Astrocyte (in vitro differentiated cells and primary cell): ENCODE measurements around the gene CAMK1D. TPM values are rescaled to one million over a fixed set of nuclear protein-coding genes. Genes with fewer than 3 reads are reported as not detected.

Source experiments
- DNase-seq: peaks from one replicate; pipeline ENCODE4 v3.0.0-alpha.2; 2010; ENCODE audit warnings: low read depth
- FAIRE-seq: peaks from 2 replicates; lab custom pipeline; 2011; peaks lifted over from hg19 to GRCh38; lab: Jason Lieb, UNC
- H2AFZ ChIP-seq: 2 replicates; pipeline ENCODE4 v1.6.0; 2012; ENCODE audit warnings: low read depth, low read length, inconsistent platforms
- H3K27ac ChIP-seq: 2 replicates; pipeline ENCODE4 v1.5.1; 2011; ENCODE audit warnings: low read depth, low read length, inconsistent platforms
- H3K27me3 ChIP-seq: 2 replicates; pipeline ENCODE4 v1.6.0; 2011; ENCODE audit warnings: low read length, inconsistent platforms; ENCODE audit not compliant: insufficient read depth
- H3K36me3 ChIP-seq: 2 replicates; pipeline ENCODE4 v1.5.1; 2011; ENCODE audit warnings: low read length, inconsistent platforms; ENCODE audit not compliant: insufficient read depth
- H3K4me1 ChIP-seq: 2 replicates; pipeline ENCODE4 v1.5.1; 2011; ENCODE audit warnings: low read length, inconsistent platforms; ENCODE audit not compliant: insufficient read depth
- H3K4me2 ChIP-seq: 2 replicates; pipeline ENCODE4 v1.6.0; 2012; ENCODE audit warnings: low read length, inconsistent platforms
- H3K4me3 ChIP-seq: 2 replicates; pipeline ENCODE4 v1.5.1; 2011; ENCODE audit warnings: low read depth, mild to moderate bottlenecking, low read length, inconsistent platforms; ENCODE audit not compliant: insufficient read depth
- H3K79me2 ChIP-seq: 2 replicates; pipeline ENCODE4 v1.6.0; 2012; ENCODE audit warnings: mild to moderate bottlenecking, low read length, inconsistent platforms; ENCODE audit not compliant: insufficient read depth
- H3K9ac ChIP-seq: 2 replicates; pipeline ENCODE4 v1.6.0; 2012; ENCODE audit warnings: mild to moderate bottlenecking, low read length, inconsistent platforms
- H3K9me3 ChIP-seq: 2 replicates; pipeline ENCODE4 v1.5.1; 2012; ENCODE audit warnings: low read depth, mild to moderate bottlenecking, low read length, inconsistent platforms; ENCODE audit not compliant: insufficient read depth
- H4K20me1 ChIP-seq: 2 replicates; pipeline ENCODE4 v1.6.0; 2012; ENCODE audit warnings: low read length, inconsistent platforms; ENCODE audit not compliant: insufficient read depth
- H3K27ac Mint-ChIP-seq: one replicate; pipeline ENCODE4 v1.8.0; 2021; ENCODE audit warnings: mild to moderate bottlenecking, mixed read lengths; ENCODE audit not compliant: unreplicated experiment
- H3K27me3 Mint-ChIP-seq: one replicate; pipeline ENCODE4 v1.8.0; 2021; ENCODE audit warnings: low read depth, mixed read lengths; ENCODE audit not compliant: unreplicated experiment
- H3K36me3 Mint-ChIP-seq: one replicate; pipeline ENCODE4 v1.8.0; 2021; ENCODE audit warnings: low read depth, mixed read lengths; ENCODE audit not compliant: unreplicated experiment
- H3K4me1 Mint-ChIP-seq: one replicate; pipeline ENCODE4 v1.8.0; 2021; ENCODE audit warnings: low read depth, mixed read lengths; ENCODE audit not compliant: unreplicated experiment
- H3K4me3 Mint-ChIP-seq: one replicate; pipeline ENCODE4 v1.8.0; 2021; ENCODE audit warnings: mild to moderate bottlenecking, moderate library complexity, mixed read lengths; ENCODE audit not compliant: unreplicated experiment
- H3K9me3 Mint-ChIP-seq: one replicate; pipeline ENCODE4 v1.8.0; 2021; ENCODE audit warnings: mild to moderate bottlenecking, mixed read lengths; ENCODE audit not compliant: unreplicated experiment
- EZH2 ChIP-seq: IDR thresholded peaks from 2 replicates; pipeline ENCODE4 v1.6.1; 2012; ENCODE audit warnings: mild to moderate bottlenecking, low read length, inconsistent platforms; ENCODE audit not compliant: insufficient read depth
- total RNA-seq: library from RNA; stranded (reverse); gene quantifications from 2 replicates; pipeline ENCODE4 v1.2.1, GENCODE V29; 2021
- TF ChIP-seq, protein P1 (sequence below): IDR thresholded peaks from 2 replicates; pipeline ENCODE4 v1.5.1; 2011; ENCODE audit warnings: low read depth, mild to moderate bottlenecking, inconsistent platforms, low read length, moderate library complexity; ENCODE audit not compliant: insufficient read depth

CAMK1D gene
- total RNA-seq, 1 donor from 2014 or later = 23.6 TPM

DNA sequence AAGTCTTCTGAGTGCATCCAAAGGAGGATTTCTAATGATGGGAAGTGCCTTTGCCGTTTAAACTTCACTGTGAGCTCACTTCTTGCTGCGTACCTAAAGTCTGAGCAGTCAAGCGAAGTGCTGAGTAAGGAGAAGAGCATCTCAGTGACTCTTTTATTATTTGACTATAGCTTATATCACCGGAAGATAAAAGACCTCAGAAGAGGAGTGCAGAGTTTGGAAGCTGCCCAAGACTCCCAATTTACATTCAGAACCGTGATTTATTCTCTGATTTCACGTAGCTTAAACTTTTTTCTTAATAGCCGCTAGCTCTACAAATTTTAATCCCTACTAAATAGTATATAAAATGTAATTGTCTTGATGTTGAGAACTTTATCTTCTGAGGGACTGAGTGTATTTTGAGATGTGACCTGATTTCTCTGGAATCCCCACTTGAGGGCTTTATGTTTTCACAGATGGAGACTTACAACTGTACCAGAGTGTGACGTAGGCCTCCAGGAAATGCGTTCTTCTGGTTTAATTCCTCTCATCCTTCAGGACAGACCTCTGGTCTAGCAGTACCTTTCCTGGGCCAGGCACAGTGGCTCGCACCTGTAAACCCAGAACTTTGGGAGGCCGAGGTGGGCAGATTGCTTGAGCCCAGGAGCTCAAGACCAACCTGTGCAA is 51.1 kb downstream of the CAMK1D start:
- Histone ChIP-seq H3K4me3 (no peak overlapping the region), H3K27me3 (no peaks in the 10 kb centered on the region), H3K36me3 (no peaks in the 10 kb centered on the region), H3K4me1 (peaks cover 22% of the 10 kb centered on the region), H3K79me2 (peaks cover 33% of the 10 kb centered on the region), H3K27ac (peak overlapping the region; percentile 96), H3K9ac (peak overlapping the region; percentile 65), H4K20me1 (no peaks in the 10 kb centered on the region), H3K4me2 (peak overlapping the region; percentile 64), H2AFZ (no peak overlapping the region), H3K9me3 (no peaks in the 10 kb centered on the region)
- Mint-ChIP-seq H3K4me3 (no peak overlapping the region), H3K36me3 (no peaks in the 10 kb centered on the region), H3K4me1 (peaks cover 10% of the 10 kb centered on the region), H3K9me3 (no peaks in the 10 kb centered on the region), H3K27ac (no peak overlapping the region), H3K27me3 (no peaks in the 10 kb centered on the region)
- DNase-seq (peak; percentile 97), FAIRE-seq (peak; percentile 60)
- TF ChIP-seq, protein P1, sequence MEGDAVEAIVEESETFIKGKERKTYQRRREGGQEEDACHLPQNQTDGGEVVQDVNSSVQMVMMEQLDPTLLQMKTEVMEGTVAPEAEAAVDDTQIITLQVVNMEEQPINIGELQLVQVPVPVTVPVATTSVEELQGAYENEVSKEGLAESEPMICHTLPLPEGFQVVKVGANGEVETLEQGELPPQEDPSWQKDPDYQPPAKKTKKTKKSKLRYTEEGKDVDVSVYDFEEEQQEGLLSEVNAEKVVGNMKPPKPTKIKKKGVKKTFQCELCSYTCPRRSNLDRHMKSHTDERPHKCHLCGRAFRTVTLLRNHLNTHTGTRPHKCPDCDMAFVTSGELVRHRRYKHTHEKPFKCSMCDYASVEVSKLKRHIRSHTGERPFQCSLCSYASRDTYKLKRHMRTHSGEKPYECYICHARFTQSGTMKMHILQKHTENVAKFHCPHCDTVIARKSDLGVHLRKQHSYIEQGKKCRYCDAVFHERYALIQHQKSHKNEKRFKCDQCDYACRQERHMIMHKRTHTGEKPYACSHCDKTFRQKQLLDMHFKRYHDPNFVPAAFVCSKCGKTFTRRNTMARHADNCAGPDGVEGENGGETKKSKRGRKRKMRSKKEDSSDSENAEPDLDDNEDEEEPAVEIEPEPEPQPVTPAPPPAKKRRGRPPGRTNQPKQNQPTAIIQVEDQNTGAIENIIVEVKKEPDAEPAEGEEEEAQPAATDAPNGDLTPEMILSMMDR = no peak
- TF ChIP-seq EZH2 = no peak

DNA sequence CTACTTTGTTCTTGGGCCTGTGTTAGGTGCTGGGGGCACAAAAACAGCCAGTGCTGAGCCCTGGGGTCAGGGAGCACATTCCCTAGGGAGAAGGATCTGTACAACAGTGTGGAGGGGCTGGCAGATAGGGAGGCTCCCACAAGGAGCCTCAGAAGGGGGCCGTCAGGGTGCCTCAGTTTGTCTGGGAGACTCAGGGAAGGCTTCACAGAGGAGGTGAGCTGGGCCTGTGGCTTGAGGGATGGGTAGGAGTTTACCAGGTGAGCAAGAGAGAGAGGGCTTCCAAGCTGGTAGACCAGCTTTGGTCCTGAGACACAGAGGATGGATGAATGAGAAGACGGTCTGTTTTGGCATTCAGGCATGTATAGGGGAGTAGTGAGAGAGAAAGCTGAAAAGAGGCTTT is 52.1 kb downstream of the CAMK1D start:
- FAIRE-seq = no peak
- no peaks in the 10 kb centered on the region for H3K27me3 Mint-ChIP-seq
- peaks cover 11% of the 10 kb centered on the region for H3K4me1 Mint-ChIP-seq
- Histone ChIP-seq H3K4me2 (no peak overlapping the region), H3K4me1 (peaks cover 27% of the 10 kb centered on the region), H3K36me3 (no peaks in the 10 kb centered on the region), H3K79me2 (peaks cover 27% of the 10 kb centered on the region), H2AFZ (no peak overlapping the region), H3K27ac (peak overlapping the region; percentile 79), H4K20me1 (no peaks in the 10 kb centered on the region), H3K4me3 (no peak overlapping the region), H3K27me3 (no peaks in the 10 kb centered on the region), H3K9ac (peak overlapping the region; percentile 73), H3K9me3 (no peaks in the 10 kb centered on the region)
- H3K4me3 Mint-ChIP-seq = no peak overlapping the region
- DNase-seq = no peak
- H3K27ac Mint-ChIP-seq = no peak overlapping the region
- H3K36me3 Mint-ChIP-seq = peaks cover 2% of the 10 kb centered on the region
- H3K9me3 Mint-ChIP-seq = no peaks in the 10 kb centered on the region
- TF ChIP-seq EZH2 = no peak
- TF ChIP-seq, protein P1 = no peak

DNA sequence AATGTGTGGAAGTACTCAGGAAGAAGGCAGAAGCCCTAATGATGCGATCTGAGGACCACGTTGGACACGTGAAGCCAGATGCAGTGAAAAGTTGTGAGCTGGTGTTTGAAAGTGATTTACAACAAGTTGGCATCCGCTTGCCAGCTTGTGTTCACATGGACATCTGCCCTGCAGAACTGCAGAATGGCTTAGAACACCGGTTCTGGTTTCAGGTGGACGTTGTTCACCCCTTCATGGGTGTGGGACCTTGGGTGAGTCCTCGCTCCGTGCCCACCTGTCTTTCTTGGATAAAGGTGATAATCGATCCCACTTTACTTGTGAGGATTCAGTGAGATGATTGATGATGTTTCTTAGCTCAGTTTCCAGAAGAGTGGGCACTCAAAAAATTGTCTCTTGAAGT is 53.8 kb downstream of the CAMK1D start:
- Histone ChIP-seq H2AFZ (no peak overlapping the region), H3K27me3 (no peaks in the 10 kb centered on the region), H3K4me3 (no peak overlapping the region), H3K9ac (no peak overlapping the region), H3K27ac (no peak overlapping the region), H3K9me3 (no peaks in the 10 kb centered on the region), H3K79me2 (peaks cover 18% of the 10 kb centered on the region), H3K4me1 (peaks cover 20% of the 10 kb centered on the region), H3K4me2 (no peak overlapping the region), H4K20me1 (peaks cover 7% of the 10 kb centered on the region), H3K36me3 (no peaks in the 10 kb centered on the region)
- DNase-seq (no peak), FAIRE-seq (no peak)
- H3K36me3 Mint-ChIP-seq = peaks cover 11% of the 10 kb centered on the region
- H3K4me3 Mint-ChIP-seq = no peak overlapping the region
- H3K27me3 Mint-ChIP-seq = no peaks in the 10 kb centered on the region
- TF ChIP-seq, protein P1 = no peak
- TF ChIP-seq EZH2 = no peak
- peaks cover 11% of the 10 kb centered on the region for H3K4me1 Mint-ChIP-seq
- no peak overlapping the region for H3K27ac Mint-ChIP-seq
- H3K9me3 Mint-ChIP-seq = no peaks in the 10 kb centered on the region
